Measurements from ENCODE around the gene TSPAN16.

DNA sequence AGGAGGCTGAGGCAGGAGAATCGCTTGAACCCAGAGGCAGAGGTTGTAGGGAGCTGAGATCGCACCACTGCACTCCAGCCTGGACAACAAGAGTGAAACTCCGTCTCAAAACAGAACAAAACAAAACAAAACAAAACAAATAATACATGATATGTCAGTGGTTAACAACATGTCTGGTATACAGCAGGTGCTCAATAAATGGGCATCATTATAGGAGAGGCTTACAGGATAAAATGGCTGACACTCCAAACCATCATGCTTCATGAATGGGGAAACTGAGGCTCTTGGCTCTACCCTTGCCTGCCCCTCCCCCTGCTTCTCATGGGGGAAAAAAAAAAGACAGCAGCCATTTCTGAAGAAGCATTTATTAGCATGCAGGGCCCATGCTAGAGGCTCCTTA lies 46.5 kb downstream of the TSPAN16 start:
- TF ChIP-seq, protein P1, sequence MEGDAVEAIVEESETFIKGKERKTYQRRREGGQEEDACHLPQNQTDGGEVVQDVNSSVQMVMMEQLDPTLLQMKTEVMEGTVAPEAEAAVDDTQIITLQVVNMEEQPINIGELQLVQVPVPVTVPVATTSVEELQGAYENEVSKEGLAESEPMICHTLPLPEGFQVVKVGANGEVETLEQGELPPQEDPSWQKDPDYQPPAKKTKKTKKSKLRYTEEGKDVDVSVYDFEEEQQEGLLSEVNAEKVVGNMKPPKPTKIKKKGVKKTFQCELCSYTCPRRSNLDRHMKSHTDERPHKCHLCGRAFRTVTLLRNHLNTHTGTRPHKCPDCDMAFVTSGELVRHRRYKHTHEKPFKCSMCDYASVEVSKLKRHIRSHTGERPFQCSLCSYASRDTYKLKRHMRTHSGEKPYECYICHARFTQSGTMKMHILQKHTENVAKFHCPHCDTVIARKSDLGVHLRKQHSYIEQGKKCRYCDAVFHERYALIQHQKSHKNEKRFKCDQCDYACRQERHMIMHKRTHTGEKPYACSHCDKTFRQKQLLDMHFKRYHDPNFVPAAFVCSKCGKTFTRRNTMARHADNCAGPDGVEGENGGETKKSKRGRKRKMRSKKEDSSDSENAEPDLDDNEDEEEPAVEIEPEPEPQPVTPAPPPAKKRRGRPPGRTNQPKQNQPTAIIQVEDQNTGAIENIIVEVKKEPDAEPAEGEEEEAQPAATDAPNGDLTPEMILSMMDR (conservative IDR thresholded peaks at IDR 0.05; ENCODE audit: low read length): no peak
- TF ChIP-seq EZH2phosphoT487 (IDR thresholded peaks at IDR 0.05; ENCODE audit: borderline replicate concordance): no peak

Measured in Loucy (cell line).